Measurements from ENCODE around the gene TMOD1.

DNA sequence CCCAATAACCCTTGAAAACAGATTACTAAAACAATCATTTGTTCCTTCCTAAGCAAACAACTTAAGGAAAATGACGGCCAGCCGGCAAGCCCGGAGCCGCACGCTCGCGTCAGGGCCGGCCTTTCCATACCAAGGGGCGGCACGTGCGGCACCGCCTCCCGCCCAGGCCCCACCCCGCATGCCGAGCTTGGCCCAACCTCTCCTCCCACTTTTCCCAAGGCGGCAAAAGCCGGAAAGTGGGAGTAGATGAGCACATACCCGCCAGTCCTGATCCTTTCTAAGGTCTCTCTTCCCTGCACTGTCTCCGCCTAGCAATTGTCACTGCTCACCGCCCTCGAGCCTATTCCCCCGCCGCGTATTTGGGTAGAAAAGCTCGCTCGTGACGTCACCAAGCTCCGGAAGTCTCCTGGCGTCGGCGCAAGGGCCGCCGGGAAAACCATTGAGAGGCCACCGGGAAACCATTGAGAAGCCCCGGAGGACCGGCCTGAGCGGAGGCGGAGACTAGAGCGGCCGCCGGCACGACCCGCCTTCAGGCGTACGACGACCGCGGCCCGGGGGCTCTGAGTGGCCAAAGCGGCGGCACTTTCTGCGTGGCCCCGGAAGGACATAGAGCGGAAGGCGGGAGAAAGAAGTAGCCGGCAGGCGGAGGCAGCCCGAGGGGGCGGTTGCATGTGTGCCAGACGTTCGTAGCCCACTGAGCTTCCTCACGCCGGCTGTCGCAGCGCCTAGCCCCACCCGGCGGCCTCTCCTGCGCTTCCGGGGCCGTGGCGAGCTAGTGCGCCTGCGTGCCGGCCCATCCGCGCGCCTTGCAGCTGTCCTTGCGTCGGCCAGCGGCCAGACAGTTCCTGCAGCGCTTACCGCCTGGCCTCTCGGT lies 131.8 kb downstream of the TMOD1 start, which contains the start of the genes NCBP1 and TSTD2:
- TF ChIP-seq, protein P1, sequence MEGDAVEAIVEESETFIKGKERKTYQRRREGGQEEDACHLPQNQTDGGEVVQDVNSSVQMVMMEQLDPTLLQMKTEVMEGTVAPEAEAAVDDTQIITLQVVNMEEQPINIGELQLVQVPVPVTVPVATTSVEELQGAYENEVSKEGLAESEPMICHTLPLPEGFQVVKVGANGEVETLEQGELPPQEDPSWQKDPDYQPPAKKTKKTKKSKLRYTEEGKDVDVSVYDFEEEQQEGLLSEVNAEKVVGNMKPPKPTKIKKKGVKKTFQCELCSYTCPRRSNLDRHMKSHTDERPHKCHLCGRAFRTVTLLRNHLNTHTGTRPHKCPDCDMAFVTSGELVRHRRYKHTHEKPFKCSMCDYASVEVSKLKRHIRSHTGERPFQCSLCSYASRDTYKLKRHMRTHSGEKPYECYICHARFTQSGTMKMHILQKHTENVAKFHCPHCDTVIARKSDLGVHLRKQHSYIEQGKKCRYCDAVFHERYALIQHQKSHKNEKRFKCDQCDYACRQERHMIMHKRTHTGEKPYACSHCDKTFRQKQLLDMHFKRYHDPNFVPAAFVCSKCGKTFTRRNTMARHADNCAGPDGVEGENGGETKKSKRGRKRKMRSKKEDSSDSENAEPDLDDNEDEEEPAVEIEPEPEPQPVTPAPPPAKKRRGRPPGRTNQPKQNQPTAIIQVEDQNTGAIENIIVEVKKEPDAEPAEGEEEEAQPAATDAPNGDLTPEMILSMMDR (IDR thresholded peaks at IDR 0.05) = no peak
- TF ChIP-seq POLR2AphosphoS5 (IDR thresholded peaks at IDR 0.05; ENCODE audit: insufficient read depth in 1 of 2, low read depth in 1 of 2) = peak; percentile 93
- peak in 1 of 2 donors; percentile 71 for TF ChIP-seq POLR2A (IDR thresholded peaks at IDR 0.05)

Measured in vagina (tissue), 2 donors.